GM23338 (cell line): ENCODE results near the gene COX4I1. TPM values are rescaled to one million over a fixed set of nuclear protein-coding genes. Genes with fewer than 3 reads are reported as not detected.

Experiments used
- ATAC-seq: fragments of 200-7000 bp; cut with Tn5 transposase; 3 replicates; pipeline ENCODE4 v1.9.1; 2020
- DNase-seq: peaks from one replicate; pipeline ENCODE4 v3.0.0-alpha.2; 2015; ENCODE audit warnings: low spot score
- H2AFZ ChIP-seq: fragments of 200-600 bp; sonication (generic); 2 replicates; pipeline ENCODE4 v1.8.0; 2016; ENCODE audit warnings: antibody characterized with exemption, mild to moderate bottlenecking, moderate library complexity
- H3F3A ChIP-seq: fragments of 200-600 bp; sonication (generic); replicated peaks from 2 replicates; pipeline ENCODE4 v1.8.0; 2017; ENCODE audit warnings: antibody characterized with exemption, mixed run types, low read depth
- H3K27ac ChIP-seq: fragments of 200-600 bp; sonication (generic); 2 replicates; pipeline ENCODE4 v1.6.1; 2016; ENCODE audit warnings: low read depth
- H3K27me3 ChIP-seq: fragments of 200-600 bp; sonication (generic); 2 replicates; pipeline ENCODE4 v1.8.0; 2016; ENCODE audit warnings: mild to moderate bottlenecking, mixed run types, moderate library complexity; ENCODE audit not compliant: insufficient read depth
- H3K36me3 ChIP-seq: fragments of 200-600 bp; sonication (generic); 2 replicates; pipeline ENCODE4 v1.8.0; 2016; ENCODE audit warnings: mild to moderate bottlenecking; ENCODE audit not compliant: insufficient read depth
- H3K4me1 ChIP-seq: fragments of 200-600 bp; sonication (generic); 2 replicates; pipeline ENCODE4 v1.8.0; 2016; ENCODE audit warnings: mild to moderate bottlenecking, moderate library complexity; ENCODE audit not compliant: insufficient read depth
- H3K4me2 ChIP-seq: fragments of 200-600 bp; sonication (generic); 2 replicates; pipeline ENCODE4 v1.7.1; 2017; ENCODE audit warnings: mixed run types
- H3K4me3 ChIP-seq: fragments of 200-600 bp; sonication (generic); 2 replicates; pipeline ENCODE4 v1.6.1; 2016; ENCODE audit warnings: mixed run types
- H3K79me2 ChIP-seq: fragments of 200-600 bp; sonication (generic); replicated peaks from 2 replicates; pipeline ENCODE4 v1.8.0; 2017; ENCODE audit warnings: mild to moderate bottlenecking; ENCODE audit not compliant: insufficient read depth
- H3K9me2 ChIP-seq: fragments of 200-600 bp; sonication (generic); 2 replicates; pipeline ENCODE4 v1.8.0; 2017; ENCODE audit not compliant: insufficient read depth
- H4K20me1 ChIP-seq: fragments of 200-600 bp; sonication (generic); replicated peaks from 2 replicates; pipeline ENCODE4 v1.8.0; 2017; ENCODE audit warnings: mild to moderate bottlenecking; ENCODE audit not compliant: insufficient read depth
- H3K27ac Mint-ChIP-seq: 2 replicates; pipeline ENCODE4 v1.8.0; 2020; ENCODE audit warnings: inconsistent platforms, mild to moderate bottlenecking, moderate library complexity, mixed read lengths
- H3K27me3 Mint-ChIP-seq: 3 replicates; pipeline ENCODE4 v1.8.0; 2022; ENCODE audit warnings: low read depth, mild to moderate bottlenecking, moderate library complexity, mixed read lengths, inconsistent platforms; ENCODE audit not compliant: insufficient read depth, poor library complexity
- H3K36me3 Mint-ChIP-seq: 3 replicates; pipeline ENCODE4 v1.8.0; 2021; ENCODE audit warnings: low read depth, mild to moderate bottlenecking, inconsistent platforms, moderate library complexity, mixed read lengths
- H3K4me1 Mint-ChIP-seq: 3 replicates; pipeline ENCODE4 v1.8.0; 2020; ENCODE audit warnings: mild to moderate bottlenecking, inconsistent platforms, mixed read lengths
- H3K4me3 Mint-ChIP-seq: 3 replicates; pipeline ENCODE4 v1.8.0; 2021; ENCODE audit warnings: moderate library complexity, mild to moderate bottlenecking, inconsistent platforms, mixed read lengths
- H3K9me3 Mint-ChIP-seq: 3 replicates; pipeline ENCODE4 v1.8.0; 2020; ENCODE audit warnings: moderate library complexity, mild to moderate bottlenecking, inconsistent platforms, mixed read lengths
- CREB1 ChIP-seq: fragments of 250-450 bp; sonication (Bioruptor Pico); IDR thresholded peaks from 2 replicates; pipeline ENCODE4 v1.5.0; 2020; ENCODE audit warnings: low read depth, mild to moderate bottlenecking, moderate library complexity
- EZH2 ChIP-seq: fragments of 200-600 bp; sonication (generic); IDR thresholded peaks from one replicate; pipeline ENCODE4 v1.8.0; 2017; ENCODE audit warnings: antibody characterized with exemption, mild to moderate bottlenecking, low read depth; ENCODE audit not compliant: unreplicated experiment
- EZH2phosphoT487 ChIP-seq: fragments of 200-600 bp; sonication (generic); IDR thresholded peaks from one replicate; pipeline ENCODE4 v1.8.1; 2018; ENCODE audit warnings: antibody characterized with exemption; ENCODE audit not compliant: unreplicated experiment
- JUNB ChIP-seq: IDR thresholded peaks from one replicate; pipeline ENCODE4 v1.6.1; 2016; ENCODE audit warnings: antibody characterized with exemption; ENCODE audit not compliant: unreplicated experiment
- NANOG ChIP-seq: IDR thresholded peaks from 2 replicates; pipeline ENCODE4 v1.6.1; 2016; ENCODE audit warnings: antibody characterized with exemption, borderline replicate concordance
- POLR2AphosphoS5 ChIP-seq: IDR thresholded peaks from 2 replicates; pipeline ENCODE4 v1.6.1; 2016; ENCODE audit warnings: antibody characterized with exemption, low read depth
- STAT1 ChIP-seq: IDR thresholded peaks from one replicate; pipeline ENCODE4 v1.6.1; 2016; ENCODE audit warnings: antibody characterized with exemption; ENCODE audit not compliant: unreplicated experiment
- ZNF114 ChIP-seq: fragments of 250-450 bp; sonication (Bioruptor Pico); IDR thresholded peaks from 2 replicates; pipeline ENCODE4 v1.5.0; 2020; ENCODE audit warnings: mild to moderate bottlenecking, moderate library complexity
- ZNF331 ChIP-seq: fragments of 250-450 bp; sonication (Bioruptor Pico); IDR thresholded peaks from 2 replicates; pipeline ENCODE4 v1.5.0; 2020; ENCODE audit warnings: low read depth, mild to moderate bottlenecking, moderate library complexity
- polyA plus RNA-seq: library from polyadenylated mRNA; unstranded; fragments of >200 nt; fragmentation: Nextera tagmentation; extraction: Ambion mirVana; gene quantifications from 2 replicates; pipeline ENCODE4 v1.2.1, GENCODE V29; 2016
- total RNA-seq: library from RNA; depleted of rRNA; stranded (reverse); fragments of >200 nt; shearing (Covaris generic); gene quantifications from 2 replicates; pipeline ENCODE4 v1.2.3, GENCODE V29; 2014
- TF ChIP-seq, protein P1 (sequence below): IDR thresholded peaks from one replicate; pipeline ENCODE4 v1.6.1; 2018; ENCODE audit warnings: antibody characterized with exemption; ENCODE audit not compliant: unreplicated experiment
- TF ChIP-seq, protein P2 (sequence below): fragments of 250-450 bp; sonication (Bioruptor Pico); IDR thresholded peaks from 2 replicates; pipeline ENCODE4 v1.5.0; 2020; ENCODE audit warnings: mild to moderate bottlenecking, moderate library complexity
- TF ChIP-seq, protein P3 (sequence below): IDR thresholded peaks from 2 replicates; pipeline ENCODE4 v1.6.1; 2016; ENCODE audit warnings: antibody characterized with exemption
- TF ChIP-seq, protein P4 (sequence below), 2 experiments: fragments of 200-600 bp in 1 of 2; sonication (generic) in 1 of 2; conservative IDR thresholded peaks; 2 replicates each; pipeline versions ENCODE4 v1.5.1 to v1.6.1; 2016 to 2017; ENCODE audit warnings: antibody characterized with exemption in 2 of 2, low read depth in 2 of 2, mild to moderate bottlenecking in 2 of 2, moderate library complexity in 1 of 2

The COX4I1 gene
- total and polyA plus RNA-seq, 2 experiments from 2014 or later: 329 to 1,008 TPM

DNA sequence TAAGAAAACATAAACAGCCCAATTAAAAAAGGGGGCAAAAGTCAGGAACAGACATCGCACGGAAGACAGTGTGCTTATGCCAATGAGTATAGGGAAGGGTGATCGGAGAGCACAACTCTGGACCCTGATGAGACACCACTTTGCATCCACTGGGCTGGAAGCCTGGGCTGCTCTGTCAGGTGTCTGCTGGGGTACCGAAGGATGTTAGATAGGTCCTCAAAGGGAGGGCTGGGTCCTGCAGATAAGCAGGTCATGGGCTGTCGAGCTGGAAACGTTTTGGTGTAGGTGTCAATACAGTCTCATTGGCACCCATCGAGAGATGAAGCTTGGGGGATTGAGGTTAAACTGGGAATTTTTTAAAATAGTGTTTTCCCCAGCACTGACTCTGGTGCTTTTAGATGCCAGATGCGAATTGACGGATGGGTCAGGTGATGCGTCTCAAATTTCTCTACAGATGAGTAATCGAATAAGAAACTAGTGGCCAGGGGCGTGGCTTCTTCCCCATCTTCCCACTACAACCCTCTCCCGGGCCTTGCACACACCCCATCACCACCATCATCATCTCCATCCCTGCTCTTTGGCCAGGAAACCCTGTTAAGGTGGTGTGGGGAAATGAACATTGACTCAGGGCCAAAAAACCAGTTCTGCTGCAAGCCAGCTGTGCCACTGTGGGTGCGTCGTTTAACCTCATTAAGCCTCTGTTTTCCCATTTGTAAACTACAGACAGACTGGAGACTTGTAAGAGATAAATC lies 51.7 kb downstream of the COX4I1 start:
- Histone ChIP-seq H3F3A (no peaks in the 10 kb centered on the region), H3K9me2 (no peaks in the 10 kb centered on the region), H4K20me1 (no peaks in the 10 kb centered on the region), H3K4me3 (no peak overlapping the region), H3K4me2 (no peak overlapping the region), H3K4me1 (no peaks in the 10 kb centered on the region), H3K36me3 (no peaks in the 10 kb centered on the region), H3K79me2 (no peaks in the 10 kb centered on the region), H3K27ac (no peak overlapping the region), H2AFZ (peak overlapping the region; percentile 76; the same call in 1 of the 2 replicates), H3K27me3 (no peaks in the 10 kb centered on the region)
- no peaks in the 10 kb centered on the region; the same call in 2 of the 3 replicates for H3K9me3 Mint-ChIP-seq
- no peak overlapping the region for H3K4me3 Mint-ChIP-seq
- peaks cover 5% of the 10 kb centered on the region for H3K27me3 Mint-ChIP-seq
- H3K4me1 Mint-ChIP-seq: peaks cover 8% of the 10 kb centered on the region
- DNase-seq: no peak
- TF ChIP-seq NANOG: no peak
- no peak for TF ChIP-seq EZH2
- no peak for TF ChIP-seq ZNF114 (CRISPR knock-in tag)
- TF ChIP-seq, protein P1, sequence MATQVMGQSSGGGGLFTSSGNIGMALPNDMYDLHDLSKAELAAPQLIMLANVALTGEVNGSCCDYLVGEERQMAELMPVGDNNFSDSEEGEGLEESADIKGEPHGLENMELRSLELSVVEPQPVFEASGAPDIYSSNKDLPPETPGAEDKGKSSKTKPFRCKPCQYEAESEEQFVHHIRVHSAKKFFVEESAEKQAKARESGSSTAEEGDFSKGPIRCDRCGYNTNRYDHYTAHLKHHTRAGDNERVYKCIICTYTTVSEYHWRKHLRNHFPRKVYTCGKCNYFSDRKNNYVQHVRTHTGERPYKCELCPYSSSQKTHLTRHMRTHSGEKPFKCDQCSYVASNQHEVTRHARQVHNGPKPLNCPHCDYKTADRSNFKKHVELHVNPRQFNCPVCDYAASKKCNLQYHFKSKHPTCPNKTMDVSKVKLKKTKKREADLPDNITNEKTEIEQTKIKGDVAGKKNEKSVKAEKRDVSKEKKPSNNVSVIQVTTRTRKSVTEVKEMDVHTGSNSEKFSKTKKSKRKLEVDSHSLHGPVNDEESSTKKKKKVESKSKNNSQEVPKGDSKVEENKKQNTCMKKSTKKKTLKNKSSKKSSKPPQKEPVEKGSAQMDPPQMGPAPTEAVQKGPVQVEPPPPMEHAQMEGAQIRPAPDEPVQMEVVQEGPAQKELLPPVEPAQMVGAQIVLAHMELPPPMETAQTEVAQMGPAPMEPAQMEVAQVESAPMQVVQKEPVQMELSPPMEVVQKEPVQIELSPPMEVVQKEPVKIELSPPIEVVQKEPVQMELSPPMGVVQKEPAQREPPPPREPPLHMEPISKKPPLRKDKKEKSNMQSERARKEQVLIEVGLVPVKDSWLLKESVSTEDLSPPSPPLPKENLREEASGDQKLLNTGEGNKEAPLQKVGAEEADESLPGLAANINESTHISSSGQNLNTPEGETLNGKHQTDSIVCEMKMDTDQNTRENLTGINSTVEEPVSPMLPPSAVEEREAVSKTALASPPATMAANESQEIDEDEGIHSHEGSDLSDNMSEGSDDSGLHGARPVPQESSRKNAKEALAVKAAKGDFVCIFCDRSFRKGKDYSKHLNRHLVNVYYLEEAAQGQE: no peak
- TF ChIP-seq, protein P2, sequence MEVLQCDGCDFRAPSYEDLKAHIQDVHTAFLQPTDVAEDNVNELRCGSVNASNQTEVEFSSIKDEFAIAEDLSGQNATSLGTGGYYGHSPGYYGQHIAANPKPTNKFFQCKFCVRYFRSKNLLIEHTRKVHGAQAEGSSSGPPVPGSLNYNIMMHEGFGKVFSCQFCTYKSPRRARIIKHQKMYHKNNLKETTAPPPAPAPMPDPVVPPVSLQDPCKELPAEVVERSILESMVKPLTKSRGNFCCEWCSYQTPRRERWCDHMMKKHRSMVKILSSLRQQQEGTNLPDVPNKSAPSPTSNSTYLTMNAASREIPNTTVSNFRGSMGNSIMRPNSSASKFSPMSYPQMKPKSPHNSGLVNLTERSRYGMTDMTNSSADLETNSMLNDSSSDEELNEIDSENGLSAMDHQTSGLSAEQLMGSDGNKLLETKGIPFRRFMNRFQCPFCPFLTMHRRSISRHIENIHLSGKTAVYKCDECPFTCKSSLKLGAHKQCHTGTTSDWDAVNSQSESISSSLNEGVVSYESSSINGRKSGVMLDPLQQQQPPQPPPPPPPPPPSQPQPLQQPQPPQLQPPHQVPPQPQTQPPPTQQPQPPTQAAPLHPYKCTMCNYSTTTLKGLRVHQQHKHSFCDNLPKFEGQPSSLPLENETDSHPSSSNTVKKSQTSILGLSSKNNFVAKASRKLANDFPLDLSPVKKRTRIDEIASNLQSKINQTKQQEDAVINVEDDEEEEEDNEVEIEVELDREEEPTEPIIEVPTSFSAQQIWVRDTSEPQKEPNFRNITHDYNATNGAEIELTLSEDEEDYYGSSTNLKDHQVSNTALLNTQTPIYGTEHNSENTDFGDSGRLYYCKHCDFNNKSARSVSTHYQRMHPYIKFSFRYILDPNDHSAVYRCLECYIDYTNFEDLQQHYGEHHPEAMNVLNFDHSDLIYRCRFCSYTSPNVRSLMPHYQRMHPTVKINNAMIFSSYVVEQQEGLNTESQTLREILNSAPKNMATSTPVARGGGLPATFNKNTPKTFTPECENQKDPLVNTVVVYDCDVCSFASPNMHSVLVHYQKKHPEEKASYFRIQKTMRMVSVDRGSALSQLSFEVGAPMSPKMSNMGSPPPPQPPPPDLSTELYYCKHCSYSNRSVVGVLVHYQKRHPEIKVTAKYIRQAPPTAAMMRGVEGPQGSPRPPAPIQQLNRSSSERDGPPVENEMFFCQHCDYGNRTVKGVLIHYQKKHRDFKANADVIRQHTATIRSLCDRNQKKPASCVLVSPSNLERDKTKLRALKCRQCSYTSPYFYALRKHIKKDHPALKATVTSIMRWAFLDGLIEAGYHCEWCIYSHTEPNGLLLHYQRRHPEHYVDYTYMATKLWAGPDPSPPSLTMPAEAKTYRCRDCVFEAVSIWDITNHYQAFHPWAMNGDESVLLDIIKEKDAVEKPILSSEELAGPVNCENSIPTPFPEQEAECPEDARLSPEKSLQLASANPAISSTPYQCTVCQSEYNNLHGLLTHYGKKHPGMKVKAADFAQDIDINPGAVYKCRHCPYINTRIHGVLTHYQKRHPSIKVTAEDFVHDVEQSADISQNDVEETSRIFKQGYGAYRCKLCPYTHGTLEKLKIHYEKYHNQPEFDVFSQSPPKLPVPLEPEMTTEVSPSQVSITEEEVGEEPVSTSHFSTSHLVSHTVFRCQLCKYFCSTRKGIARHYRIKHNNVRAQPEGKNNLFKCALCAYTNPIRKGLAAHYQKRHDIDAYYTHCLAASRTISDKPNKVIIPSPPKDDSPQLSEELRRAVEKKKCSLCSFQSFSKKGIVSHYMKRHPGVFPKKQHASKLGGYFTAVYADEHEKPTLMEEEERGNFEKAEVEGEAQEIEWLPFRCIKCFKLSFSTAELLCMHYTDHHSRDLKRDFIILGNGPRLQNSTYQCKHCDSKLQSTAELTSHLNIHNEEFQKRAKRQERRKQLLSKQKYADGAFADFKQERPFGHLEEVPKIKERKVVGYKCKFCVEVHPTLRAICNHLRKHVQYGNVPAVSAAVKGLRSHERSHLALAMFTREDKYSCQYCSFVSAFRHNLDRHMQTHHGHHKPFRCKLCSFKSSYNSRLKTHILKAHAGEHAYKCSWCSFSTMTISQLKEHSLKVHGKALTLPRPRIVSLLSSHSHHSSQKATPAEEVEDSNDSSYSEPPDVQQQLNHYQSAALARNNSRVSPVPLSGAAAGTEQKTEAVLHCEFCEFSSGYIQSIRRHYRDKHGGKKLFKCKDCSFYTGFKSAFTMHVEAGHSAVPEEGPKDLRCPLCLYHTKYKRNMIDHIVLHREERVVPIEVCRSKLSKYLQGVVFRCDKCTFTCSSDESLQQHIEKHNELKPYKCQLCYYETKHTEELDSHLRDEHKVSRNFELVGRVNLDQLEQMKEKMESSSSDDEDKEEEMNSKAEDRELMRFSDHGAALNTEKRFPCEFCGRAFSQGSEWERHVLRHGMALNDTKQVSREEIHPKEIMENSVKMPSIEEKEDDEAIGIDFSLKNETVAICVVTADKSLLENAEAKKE: no peak
- no peak for TF ChIP-seq JUNB
- no peak for TF ChIP-seq ZNF331 (CRISPR knock-in tag)
- TF ChIP-seq, protein P3, sequence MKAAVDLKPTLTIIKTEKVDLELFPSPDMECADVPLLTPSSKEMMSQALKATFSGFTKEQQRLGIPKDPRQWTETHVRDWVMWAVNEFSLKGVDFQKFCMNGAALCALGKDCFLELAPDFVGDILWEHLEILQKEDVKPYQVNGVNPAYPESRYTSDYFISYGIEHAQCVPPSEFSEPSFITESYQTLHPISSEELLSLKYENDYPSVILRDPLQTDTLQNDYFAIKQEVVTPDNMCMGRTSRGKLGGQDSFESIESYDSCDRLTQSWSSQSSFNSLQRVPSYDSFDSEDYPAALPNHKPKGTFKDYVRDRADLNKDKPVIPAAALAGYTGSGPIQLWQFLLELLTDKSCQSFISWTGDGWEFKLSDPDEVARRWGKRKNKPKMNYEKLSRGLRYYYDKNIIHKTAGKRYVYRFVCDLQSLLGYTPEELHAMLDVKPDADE: no peak
- TF ChIP-seq EZH2phosphoT487: no peak
- no peak for TF ChIP-seq POLR2AphosphoS5
- no peak for TF ChIP-seq CREB1
- TF ChIP-seq, protein P4, sequence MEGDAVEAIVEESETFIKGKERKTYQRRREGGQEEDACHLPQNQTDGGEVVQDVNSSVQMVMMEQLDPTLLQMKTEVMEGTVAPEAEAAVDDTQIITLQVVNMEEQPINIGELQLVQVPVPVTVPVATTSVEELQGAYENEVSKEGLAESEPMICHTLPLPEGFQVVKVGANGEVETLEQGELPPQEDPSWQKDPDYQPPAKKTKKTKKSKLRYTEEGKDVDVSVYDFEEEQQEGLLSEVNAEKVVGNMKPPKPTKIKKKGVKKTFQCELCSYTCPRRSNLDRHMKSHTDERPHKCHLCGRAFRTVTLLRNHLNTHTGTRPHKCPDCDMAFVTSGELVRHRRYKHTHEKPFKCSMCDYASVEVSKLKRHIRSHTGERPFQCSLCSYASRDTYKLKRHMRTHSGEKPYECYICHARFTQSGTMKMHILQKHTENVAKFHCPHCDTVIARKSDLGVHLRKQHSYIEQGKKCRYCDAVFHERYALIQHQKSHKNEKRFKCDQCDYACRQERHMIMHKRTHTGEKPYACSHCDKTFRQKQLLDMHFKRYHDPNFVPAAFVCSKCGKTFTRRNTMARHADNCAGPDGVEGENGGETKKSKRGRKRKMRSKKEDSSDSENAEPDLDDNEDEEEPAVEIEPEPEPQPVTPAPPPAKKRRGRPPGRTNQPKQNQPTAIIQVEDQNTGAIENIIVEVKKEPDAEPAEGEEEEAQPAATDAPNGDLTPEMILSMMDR (conservative IDR thresholded peaks at IDR 0.05; ENCODE audit: low read depth in 2 of 2): no peak
- TF ChIP-seq STAT1: no peak
- no peak for ATAC-seq
- H3K27ac Mint-ChIP-seq: no peak overlapping the region
- no peaks in the 10 kb centered on the region for H3K36me3 Mint-ChIP-seq
